Activated CD4-positive, CD25-positive, alpha-beta regulatory T cell treated with anti-CD3 and anti-CD28 coated beads, Interleukin-2, amount 50 U/mL, for 72 hours (primary cell): Measurements from ENCODE around the gene FNDC11.

ENCODE experiments used
- DNase-seq: peaks from one replicate; pipeline ENCODE4 v3.0.0; 2021

The FNDC11 gene

DNA sequence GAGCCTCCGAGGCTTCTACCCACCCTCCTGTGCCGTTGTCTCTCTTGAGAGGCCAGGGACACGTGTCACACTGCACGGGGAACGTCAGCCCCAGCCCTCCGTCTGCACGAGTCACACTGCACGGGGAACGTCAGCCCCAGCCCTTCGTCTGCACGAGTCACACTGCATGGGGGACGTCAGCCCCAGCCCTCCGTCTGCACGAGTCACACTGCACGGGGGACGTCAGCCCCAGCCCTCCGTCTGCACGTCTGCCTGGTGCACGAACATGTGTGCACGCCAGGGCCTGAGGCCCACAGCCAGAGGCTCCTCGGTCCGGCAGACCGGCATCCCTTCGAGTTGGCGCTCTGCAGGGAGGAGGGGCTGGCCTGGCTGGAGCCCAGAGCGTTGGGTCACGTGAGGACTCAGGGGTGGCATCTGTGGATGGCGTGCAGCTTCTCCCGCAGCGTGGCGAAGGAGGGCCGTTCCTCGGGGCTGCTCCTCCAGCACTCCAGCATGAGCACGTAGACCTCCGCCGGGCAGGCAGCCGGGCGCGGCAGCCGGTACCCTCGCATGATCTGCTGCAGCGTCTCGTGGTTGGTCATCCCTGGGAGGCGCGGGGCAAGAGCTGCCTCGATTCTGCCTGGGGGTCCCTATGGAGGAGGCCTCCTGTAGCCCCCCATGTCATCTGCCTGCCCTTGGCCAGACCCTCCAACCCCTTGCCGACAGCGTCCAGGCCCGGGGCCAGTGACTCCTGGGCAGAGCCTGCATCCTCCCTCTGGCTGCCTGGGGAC is 13.4 kb upstream of the FNDC11 start:
- no peak for DNase-seq

- no peak for DNase-seq
These were observed 12.6 kb upstream of the FNDC11 start for GRCh38 chr20:63541371-63541770.

DNA sequence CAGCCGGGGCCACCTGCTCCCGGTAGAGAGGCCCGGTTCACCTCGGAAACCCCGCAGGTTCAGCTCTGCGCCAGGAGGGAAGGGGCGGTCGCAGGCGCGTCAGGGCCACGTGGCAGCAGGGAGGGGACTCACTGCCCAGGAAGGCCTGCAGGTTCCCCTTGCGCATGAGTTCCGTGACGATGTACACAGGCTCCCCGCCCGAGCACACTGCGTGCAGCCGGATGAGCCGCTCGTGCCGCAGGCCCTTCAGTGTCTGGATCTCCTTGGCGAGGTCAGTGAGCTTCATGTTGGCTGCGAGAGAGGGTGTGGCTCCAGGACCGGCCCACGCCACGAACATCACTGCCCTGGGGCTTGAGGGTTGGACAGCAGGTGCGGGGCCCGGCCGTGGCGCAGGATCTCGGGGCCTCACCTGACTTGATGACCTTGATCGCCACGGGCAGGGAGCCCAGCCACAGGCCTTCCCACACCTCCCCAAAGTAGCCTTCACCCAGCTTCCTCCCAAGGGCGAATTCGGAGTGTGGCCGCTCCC is 11.9 kb upstream of the FNDC11 start:
- DNase-seq = no peak

- no peak for DNase-seq
These were observed 11.3 kb upstream of the FNDC11 start for GRCh38 chr20:63542696-63543095.

- no peak for DNase-seq
These were observed 10.8 kb upstream of the FNDC11 start for GRCh38 chr20:63543131-63543530.

- no peak for DNase-seq
These were observed 10.2 kb upstream of the FNDC11 start for GRCh38 chr20:63543733-63544132.

- DNase-seq = no peak
These were observed 9.6 kb upstream of the FNDC11 start for GRCh38 chr20:63544241-63544957.

- DNase-seq = no peak
These were observed 8.9 kb upstream of the FNDC11 start for GRCh38 chr20:63544958-63545516.

- DNase-seq = no peak
These were observed 8.1 kb upstream of the FNDC11 start for GRCh38 chr20:63545814-63546213.

- no peak for DNase-seq
These were observed 7.6 kb upstream of the FNDC11 start for GRCh38 chr20:63546256-63546955.

DNA sequence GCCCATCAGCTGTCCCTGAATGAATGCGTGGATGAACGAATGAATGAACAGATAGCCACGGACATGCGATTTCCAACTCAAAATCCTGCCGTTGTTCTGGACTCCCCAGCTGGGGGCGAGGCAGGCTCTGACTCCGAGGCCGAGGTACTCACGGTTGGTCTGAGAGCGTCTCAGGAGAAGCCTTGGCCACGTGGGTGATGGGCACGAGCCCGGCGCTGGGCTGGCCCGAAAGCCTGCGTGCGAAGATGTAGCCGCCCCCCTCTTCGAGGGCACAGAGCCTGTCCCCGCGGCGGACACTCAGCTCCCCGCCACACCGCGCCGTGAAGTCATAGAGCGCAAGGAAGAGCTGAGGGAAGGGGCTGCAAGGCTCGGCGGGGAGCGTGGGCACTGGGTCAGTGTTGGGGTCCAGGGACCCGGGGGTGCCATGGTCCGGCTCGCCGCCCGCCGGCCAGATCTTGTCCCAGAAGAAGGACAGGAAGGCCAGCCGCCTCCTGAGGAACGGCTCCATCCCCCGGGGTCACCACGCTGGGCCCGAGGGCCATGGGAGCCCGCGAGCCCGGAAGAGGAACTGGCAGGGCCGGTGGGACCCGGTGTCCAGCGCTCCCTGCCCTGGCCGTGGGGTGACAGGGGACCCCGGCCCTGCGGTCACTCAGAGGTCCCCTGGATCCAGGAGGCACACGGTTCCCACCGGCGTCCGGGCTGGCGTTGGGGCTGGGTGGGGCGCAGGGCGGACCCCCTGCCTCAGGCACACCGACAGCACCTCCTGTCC is 6.8 kb upstream of the FNDC11 start:
- no peak for DNase-seq

- no peak for DNase-seq
These were observed 6.1 kb upstream of the FNDC11 start, which contains the start of gene SRMS for GRCh38 chr20:63547725-63548480. TSS of gene SRMS (minus strand) at chr20:63547749. CDS start at chr20:63547463, 286 bp downstream.

DNA sequence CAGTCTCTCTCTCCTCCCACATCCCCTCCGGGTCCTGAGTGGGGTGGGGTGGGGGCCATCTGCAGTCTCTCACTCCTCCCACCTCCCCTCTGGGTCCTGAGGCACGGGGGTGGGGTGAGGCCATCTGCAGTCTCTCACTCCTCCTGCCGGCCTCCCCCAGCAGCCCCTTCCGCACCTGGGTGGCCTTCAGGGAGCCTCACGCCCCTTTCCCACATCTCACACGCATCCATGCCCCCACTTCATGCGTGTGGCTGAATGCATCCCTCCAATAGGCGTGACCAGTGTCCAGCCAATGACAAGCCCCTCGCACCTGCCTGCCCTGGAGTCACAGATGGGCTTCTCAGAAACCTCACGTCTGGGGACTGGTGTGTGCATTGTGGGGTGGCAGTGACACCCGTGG is 5.4 kb upstream of the FNDC11 start:
- no peak for DNase-seq

- DNase-seq = no peak
These were observed 4.9 kb upstream of the FNDC11 start for GRCh38 chr20:63549019-63549418.

GRCh38 chr20:63549679-63550282 is 4.2 kb upstream of the FNDC11 start:
- DNase-seq = no peak

DNA sequence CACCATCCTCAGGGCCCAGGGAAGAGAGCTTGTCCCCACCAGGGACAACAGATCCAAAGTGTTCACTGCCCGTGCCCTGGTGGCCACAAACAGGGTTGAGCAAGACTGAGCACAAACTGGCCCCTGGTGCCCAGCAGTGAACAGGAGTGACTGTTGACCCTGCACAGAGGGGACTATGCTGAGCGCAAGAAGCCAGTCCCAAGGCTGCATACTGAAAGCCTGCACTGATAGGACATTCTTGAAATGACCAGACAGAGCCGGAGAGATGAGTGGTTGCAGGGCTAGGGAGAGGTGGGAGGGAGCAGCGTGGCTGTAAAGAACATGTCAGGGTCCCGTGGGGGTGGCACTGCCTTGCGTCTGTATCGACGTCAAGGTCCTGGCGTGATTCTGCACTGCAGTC is 2.9 kb upstream of the FNDC11 start:
- no peak for DNase-seq

- DNase-seq = no peak
These were observed 1.3 kb upstream of the FNDC11 start for GRCh38 chr20:63552481-63553249.

GRCh38 chr20:63553251-63553932 is 567 bp upstream of the FNDC11 start:
- peak; percentile 79 for DNase-seq
